Choroid plexus epithelial cell (primary cell): Measurements from ENCODE around the gene ITGA11.

Experiments
- DNase-seq: peaks from one replicate; pipeline ENCODE4 v3.0.0-alpha.2; 2010; ENCODE audit warnings: low read depth
- H3K4me3 ChIP-seq: 2 replicates; pipeline ENCODE4 v1.5.1; 2011; ENCODE audit warnings: low read depth, mild to moderate bottlenecking, control low read depth, low read length, moderate library complexity
- TF ChIP-seq, protein P1 (sequence below): conservative IDR thresholded peaks from 2 replicates; pipeline ENCODE4 v1.5.1; 2011; ENCODE audit warnings: low read depth, mild to moderate bottlenecking, control low read depth, inconsistent platforms, low read length, moderate library complexity

The ITGA11 gene

DNA sequence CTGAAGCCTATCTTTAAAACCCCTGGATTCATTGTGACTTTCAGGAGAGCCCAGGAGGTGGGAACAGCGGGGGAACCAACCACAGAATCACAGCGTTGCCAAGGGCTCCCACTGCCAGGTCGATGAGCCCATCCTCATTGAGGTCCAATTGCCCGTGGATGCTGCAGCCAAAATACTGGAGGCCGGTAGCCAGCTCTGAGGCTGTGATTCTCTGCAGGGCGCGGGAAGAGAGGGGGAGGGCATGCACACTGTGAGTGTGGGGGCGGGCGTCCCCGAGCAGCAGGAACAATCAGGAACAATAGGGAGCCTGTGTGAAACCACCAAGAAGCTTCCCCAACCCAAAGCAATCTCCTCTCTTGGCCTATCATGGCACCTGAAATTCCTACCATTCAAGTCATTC is 101.1 kb downstream of the ITGA11 start:
- no peak for DNase-seq
- no peak overlapping the region for H3K4me3 ChIP-seq
- TF ChIP-seq, protein P1, sequence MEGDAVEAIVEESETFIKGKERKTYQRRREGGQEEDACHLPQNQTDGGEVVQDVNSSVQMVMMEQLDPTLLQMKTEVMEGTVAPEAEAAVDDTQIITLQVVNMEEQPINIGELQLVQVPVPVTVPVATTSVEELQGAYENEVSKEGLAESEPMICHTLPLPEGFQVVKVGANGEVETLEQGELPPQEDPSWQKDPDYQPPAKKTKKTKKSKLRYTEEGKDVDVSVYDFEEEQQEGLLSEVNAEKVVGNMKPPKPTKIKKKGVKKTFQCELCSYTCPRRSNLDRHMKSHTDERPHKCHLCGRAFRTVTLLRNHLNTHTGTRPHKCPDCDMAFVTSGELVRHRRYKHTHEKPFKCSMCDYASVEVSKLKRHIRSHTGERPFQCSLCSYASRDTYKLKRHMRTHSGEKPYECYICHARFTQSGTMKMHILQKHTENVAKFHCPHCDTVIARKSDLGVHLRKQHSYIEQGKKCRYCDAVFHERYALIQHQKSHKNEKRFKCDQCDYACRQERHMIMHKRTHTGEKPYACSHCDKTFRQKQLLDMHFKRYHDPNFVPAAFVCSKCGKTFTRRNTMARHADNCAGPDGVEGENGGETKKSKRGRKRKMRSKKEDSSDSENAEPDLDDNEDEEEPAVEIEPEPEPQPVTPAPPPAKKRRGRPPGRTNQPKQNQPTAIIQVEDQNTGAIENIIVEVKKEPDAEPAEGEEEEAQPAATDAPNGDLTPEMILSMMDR, result no peak

DNA sequence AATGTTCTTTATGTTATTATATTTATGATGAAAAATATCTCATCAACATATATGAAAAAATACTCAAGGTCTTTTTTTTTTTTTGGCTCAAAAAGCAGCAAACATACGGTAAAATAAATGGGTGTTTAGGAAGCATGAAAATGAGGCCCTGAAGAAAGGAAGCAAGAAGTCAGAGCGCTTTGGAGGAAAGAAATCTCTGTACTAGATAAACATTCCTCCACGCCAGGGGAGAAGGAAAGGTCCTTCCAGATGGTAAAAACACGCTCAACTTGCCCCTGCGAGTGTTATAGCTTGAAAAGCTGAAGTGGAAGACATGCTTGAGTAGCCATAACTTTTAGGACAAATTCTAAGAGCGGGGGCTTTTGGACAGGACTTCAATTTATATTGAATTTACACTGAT is 101.5 kb downstream of the ITGA11 start:
- DNase-seq, result peak; percentile 69
- TF ChIP-seq, protein P1, result no peak
- H3K4me3 ChIP-seq, result no peak overlapping the region

DNA sequence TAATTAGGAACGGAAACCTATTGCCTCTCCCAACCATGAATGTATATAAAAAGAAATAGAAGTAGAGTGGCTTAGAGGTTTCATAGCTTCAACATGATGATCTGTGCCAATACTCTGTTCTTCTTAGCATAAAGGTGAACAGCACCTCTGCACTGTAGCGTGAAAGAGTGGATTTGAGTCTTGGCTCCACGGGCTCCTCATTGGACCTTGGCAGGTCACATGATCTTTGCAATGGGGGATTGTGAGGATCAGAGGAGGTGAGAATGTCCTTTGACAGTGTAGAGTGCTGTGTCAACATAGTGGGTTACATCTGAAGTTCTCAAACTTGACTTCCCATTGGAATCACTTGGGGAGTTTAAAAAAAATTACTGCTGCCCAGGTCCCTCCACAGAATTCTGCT is 103.0 kb downstream of the ITGA11 start:
- no peak overlapping the region for H3K4me3 ChIP-seq
- TF ChIP-seq, protein P1, result no peak

DNA sequence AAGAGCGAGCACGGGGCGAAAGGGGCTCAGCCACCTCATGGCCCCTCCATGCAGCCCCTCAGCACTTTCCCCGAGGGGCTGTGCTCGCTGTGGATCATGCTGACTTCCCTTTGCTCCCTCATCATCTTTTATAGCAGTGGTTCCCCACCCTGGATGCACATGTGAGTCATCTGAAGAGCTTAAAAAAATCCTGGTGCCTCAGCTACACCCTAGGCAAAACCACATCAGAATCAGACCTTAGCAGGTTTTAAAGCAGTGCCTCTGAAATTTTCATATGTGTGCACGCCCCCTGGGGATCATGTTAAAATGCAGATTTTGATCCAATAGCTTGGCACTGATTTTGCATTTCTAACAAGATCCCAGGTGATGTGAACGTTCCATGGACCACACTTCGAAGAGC is 103.5 kb downstream of the ITGA11 start:
- TF ChIP-seq, protein P1, result no peak
- DNase-seq, result no peak
- H3K4me3 ChIP-seq, result no peak overlapping the region

More for the DNA sequence above, 103.0 kb downstream of the ITGA11 start:
- no peak for DNase-seq

DNA sequence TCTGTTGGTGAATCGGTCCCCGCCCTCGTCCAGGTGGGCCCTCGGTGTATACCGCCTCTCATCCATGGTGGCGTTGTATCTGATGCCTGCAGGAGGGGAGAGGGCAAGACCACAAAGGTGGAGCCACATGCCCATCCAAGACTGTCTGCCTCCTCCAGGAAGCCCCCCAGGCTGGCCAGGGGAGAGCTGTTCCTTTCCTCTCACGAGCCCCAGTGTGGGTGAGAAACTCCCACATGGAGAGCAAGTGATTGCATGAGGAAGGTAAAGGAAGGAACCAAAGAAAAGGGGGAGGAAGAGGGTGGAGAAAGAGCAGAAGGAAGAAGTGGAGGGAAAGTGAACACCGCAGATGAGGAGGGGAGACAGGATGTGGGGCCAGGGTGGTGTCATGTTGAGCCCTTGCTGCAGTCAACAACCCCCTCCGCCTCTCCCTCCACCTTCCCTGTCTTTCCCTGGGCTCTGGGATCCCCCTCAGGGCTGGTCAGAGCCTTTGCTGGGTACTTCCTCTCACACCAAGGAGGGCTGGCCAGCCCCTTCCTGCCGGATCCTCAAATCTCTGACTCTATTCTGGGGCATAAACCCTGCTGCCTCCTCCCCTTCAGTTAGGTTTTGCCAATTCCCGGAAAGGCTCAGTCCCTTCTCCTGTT is 105.1 kb downstream of the ITGA11 start:
- no peak overlapping the region for H3K4me3 ChIP-seq
- DNase-seq, result no peak
- TF ChIP-seq, protein P1, result no peak

DNA sequence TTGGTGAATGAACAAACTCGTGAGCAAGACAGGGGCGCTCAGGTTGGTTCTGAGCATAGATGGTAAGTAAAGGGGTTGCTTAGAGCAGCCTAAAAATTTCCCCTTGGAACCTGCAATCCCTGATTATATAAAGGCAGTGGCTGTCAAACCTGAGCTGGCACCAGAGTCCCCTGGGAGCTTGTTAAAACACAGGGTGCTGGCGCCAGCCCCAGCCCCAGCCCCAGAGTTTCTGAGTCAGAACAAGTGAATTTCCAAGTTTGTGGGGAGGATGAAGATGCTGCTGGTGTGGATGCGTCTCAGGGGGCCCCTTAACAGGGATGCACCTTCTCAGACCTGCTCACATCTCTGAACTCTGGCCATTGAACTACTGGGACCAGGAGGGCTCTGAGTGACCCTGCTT is 106.2 kb downstream of the ITGA11 start:
- TF ChIP-seq, protein P1, result no peak
- no peak for DNase-seq
- no peak overlapping the region for H3K4me3 ChIP-seq

DNA sequence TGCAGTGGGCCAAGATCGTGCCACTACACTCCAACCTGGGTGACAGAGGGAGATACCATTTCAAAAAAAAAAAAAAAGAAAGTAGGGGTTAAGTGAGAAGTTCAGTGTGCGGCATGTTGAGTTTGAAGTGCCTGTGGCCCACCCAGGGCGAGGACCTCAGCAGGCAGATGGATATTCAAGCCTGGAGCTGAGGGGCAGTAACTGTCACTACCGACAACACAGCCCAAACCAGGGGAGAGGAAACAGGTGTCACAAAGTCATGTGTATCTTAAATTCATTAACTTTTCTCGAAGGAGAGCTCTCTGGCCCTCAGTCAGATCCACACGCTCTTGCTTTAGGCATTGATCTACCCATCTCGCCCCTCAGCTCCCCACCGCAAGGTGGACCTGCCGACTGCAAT is 109.2 kb downstream of the ITGA11 start:
- H3K4me3 ChIP-seq, result no peak overlapping the region
- no peak for DNase-seq
- TF ChIP-seq, protein P1, result no peak
